Stimulated activated CD8-positive, alpha-beta memory T cell treated with anti-CD3 and anti-CD28 coated beads, Interleukin-12 subunit alpha, Interleukin-12 subunit beta, amount 100 ng/mL, for 1 hour (primary cell): Measurements from ENCODE around the gene POLE.

ENCODE experiments used
- DNase-seq: peaks from one replicate; pipeline ENCODE4 v3.0.0-alpha.2; 2020; ENCODE audit warnings: low read depth

POLE gene

DNA sequence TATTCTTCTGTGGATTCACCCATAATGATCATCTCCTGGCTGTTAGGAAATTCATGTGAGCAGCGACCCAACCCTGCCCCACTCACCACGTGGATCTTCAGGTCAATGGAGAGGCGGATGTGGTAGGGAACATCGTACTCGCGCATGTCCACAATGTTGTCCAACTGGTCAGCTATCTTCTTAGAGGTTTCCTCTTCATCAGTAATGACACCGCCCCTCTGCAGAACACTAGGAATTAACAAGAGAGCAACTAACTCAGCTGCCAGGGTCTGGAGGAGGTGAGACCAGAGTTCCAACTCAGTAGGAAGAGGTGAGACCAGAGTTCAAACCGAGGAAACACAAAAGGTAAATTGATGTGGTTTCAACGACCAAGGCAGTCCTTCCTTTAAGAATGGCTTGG is 9.7 kb downstream of the POLE start:
- DNase-seq = no peak

DNA sequence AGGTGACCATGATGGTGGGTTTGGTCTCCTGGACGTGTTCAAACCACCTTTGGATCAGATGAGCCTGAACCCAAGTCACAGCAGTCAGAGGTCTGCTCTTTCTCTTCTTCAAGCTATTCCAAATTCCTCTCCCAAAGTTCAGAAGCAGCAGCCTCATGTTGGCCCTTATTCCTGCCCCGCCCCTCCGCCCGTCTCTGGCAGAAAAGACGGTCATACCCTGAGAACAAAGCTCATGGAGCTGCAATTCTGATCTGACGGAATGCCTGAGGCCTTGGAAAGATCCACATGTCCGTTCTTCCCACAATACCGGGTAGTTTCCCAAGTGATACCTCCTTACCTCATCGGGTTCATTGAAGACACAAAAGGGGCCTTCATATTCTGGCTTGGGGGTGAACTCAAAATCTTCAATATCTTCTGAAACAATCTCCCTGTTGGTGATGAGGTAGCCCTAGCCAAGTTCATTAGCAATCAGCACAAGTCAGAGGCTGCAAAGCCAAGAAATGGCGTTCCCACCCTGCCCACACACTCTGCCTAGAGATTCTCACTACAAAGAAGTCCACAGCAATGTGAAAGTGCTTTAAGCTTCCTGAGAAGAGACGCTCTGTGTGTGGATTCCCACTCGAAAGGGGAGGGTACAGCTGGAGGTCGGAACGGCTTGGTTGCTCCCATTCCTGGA is 11.2 kb downstream of the POLE start:
- no peak for DNase-seq

DNA sequence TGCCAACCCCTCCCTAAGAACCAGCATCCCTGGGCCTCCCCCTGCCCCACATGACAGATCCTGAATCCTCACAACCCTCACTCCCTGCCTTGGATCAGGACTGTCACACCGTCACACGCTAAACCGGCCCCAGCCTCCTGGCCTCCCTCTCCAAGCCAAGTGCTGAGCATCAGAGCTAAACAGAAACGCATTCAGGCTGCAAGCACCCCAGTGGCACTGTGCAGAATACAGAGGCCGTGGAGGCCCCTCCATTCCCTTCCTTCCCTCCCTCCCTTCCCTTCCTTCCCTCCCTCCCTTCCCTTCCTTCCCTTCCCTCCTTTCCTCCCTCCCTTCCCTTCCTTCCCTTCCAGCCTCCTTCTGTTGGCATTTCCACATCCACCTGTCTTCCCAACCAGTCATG is 12.6 kb downstream of the POLE start:
- DNase-seq = no peak

DNA sequence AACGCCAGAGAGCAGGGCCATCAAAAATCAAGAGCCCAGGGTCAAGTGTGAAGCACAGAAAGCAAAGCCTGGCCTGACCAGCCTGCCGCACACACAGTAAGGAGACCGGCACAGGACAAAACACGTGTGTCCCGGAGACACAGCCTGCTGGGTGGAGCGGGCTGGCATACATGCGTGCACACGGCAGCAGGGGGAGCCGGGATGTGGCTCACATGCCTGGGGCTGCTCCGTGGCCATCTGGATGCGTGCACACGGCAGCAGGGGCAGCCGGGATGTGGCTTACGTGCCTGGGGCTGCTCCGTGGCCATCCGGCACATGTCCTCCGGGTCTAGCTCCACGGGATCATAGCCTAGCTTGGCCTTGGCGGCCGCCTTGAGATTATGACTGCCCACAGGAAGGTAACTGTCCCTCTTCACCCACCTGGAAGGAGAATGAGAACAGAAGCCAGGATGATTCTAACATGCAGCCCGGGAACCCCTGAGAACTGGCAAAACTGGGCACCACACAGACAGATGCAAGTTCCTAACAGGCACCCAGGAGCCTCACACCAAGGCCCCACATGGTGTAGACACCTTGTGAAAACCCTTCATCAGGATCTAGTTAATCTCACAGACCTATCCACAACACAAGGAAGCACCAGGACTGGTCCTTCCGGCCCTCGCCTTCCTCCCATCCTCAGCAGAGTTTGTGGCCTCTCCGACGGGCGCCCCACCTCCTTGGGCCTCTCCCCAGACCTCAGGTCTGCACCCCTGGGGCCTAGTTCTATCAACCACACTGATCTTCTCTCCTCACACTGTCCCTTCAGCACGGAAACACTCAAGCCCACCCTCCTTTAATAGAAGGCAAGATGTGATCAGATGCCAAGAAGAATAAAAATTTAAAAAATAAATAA is 13.6 kb downstream of the POLE start:
- DNase-seq = no peak

DNA sequence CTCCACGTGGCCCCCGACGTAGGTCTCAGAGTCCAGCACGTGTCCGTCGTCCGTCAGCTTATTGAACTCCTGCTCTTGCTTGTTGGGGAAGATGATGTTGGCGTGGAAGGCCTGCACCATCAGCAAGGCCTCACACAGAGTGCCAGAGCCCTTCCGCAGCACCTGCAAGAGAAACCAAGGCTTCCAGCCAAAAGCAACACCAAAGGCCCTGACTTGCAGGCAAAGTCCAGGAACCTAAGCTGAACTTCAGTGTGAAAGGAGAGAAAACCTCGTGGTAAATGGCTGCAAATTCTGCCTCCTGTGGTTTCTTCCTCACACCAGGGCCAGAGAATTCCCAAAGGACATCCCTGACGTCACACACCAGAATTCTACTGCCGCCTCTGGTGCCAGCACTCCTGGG is 14.5 kb downstream of the POLE start:
- DNase-seq = no peak

DNA sequence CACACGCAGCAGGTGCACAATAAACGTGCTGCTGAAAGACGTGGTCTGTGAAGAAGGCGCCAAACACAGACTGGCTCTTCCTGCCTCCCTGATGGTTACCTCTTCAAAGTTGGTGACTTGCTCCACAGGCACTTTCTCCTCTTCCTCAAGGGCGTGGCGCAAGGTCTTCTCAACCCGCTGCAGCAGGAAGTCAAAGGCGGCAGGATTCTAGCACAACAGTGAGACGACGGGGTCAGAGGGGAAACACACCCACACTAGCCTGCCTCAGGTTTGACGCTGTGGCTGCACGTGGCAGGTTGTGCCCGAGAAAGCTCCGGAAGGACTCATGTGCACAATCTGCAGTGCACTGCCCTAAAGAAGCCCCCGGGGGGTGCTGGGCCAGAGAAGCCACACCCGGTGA is 15.0 kb downstream of the POLE start:
- no peak for DNase-seq

DNA sequence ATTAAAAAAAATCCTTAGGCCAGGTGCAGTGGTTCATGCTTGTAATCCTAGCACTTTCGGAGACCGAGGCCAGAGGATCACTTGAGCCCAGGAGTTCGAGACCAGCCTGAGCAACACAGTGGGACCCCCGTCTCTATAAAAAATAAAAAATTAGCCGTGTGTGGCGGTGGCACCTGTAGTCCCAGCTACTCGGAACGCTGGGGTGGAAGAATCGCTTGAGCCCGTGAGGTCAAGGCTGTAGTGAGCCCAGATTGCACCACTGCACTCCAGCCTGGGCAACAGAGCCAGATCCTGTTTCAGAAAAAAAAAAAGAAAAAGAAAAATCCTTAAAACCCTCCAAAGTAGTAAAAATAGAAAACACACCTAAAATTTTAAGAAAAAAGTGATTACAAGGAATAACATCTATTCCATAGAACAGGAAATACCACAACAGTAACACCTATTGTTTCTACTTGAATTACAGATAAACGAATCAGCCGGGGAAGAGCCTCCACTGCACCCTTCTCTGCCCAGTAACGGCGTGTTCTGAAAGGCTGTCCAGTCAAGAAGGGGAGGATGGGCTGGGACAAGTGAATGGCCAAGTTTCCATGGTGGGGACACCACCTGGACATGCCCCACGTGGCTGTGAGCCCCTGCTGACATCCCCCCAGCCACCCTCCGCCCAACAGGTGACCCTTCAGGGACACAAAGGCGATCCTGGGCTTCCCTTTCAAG is 17.8 kb downstream of the POLE start:
- DNase-seq = no peak

DNA sequence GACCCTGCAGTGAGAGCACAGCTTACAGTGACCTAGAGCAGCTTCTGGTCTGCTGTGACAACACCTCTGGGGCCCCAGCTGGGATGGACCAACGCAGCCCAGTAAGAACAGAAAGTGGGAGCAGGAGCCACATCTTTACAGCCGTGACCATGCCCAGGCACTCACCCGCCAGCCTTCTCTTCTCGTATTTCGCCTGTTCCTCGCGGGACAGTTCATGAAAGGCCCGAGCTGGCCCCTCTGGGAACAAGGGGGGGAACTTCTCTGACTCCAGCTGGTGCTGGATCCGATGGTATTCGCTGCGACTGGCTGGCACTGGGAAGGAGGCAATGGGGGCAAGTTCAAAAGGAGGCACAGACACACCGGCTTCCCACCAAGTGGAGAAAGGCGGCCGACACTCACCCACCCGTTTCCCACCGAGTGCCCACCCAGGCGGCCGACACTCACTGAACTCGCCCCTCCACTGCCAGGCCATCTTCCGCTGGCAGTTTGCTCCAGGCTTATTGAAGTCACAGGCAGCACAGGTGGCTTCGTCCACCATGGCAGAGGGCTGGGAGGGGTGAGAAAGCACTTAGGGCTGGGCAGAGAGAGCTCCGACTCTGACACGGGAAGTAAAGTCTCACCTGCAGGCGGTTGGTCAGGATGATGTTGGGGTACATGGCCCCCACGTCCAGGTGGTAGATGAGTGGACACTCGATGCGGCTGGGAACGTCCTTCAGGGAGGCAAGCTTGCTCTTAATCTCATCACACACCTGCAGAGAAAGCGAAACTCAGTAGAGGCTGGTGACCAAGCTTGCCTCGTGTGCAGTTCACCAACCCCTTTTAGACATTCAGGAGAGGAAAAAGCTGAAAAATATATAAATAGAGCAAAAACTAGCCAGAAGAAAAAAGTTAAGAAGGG is 18.7 kb downstream of the POLE start:
- DNase-seq = no peak

DNA sequence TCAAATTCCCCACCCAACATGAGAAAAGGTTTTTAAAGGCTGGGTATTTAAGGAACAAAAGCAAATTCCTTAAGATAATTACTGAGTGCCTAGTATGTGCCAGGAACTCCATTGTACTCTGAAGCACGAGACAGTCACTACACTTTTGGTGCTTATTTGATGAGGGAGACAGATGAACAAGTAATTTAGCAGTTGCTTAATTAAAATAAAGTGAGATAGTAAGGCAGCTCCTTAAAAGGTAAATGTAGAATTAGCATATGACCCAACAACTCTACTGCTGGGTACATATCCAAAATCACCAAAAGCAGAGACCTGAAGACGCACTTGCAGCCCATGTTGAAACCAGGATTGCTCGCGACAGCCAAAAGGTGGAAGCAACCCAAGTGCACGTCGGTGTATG is 21.3 kb downstream of the POLE start:
- no peak for DNase-seq

DNA sequence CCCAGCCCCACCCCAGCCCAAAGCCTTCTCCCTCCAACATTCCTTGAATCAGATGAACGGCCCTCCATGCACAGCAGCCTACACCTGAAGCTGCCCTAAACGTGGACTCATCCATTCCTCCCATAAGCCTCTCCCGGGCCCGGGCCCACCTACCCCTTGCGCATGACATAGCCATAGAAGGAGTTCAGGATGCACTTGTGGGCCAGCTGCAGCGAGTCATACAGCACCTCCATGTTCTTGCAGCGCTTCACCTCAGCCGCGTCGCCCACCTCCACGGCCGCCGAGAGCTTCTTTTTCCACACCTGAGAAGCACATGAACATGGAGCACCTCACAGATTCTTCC is 22.0 kb downstream of the POLE start:
- no peak for DNase-seq

DNA sequence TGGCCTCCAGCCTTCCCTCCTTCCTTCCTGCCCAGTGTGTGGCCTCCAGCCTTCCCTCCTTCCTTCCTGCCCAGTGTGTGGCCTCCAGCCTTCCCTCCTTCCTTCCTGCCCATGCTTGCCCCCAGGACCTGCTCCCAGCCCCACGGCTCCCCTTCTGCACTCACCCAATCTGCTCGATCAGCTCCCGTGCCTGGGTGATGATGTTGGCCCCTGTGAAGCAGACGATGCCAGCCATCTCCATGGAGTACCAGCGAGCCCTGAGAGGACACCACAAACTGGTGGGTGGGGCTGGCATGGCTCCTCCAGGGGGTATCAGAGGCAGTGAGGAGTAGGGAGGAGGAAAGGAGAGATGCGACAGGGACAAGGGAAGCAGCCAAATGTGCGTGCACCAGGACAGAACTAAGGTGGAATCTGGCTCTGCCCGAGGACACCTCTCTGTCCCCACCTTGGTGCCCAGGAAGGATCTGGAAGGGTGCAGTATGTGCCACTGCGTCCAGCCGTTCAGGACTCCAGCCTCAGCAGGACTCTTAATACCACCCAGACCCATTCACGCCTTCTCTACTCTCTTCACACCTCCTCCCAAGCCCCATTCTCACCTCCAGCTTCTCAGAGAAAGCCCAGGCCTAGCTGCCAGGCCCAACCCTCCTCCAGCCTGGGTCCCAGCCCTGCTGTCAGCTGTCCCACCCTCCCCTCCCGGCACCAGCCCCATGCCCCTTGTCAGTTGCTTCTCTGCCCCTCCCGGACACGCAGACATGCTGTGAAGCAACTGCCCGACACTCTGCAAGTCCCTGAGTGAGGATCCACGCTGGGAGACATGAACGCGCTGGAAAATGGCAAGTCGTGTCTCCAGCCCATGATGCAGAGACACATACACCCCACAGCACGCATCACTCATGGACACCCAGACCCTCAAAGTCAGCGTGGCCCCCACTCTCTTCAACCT is 22.7 kb downstream of the POLE start:
- no peak for DNase-seq

DNA sequence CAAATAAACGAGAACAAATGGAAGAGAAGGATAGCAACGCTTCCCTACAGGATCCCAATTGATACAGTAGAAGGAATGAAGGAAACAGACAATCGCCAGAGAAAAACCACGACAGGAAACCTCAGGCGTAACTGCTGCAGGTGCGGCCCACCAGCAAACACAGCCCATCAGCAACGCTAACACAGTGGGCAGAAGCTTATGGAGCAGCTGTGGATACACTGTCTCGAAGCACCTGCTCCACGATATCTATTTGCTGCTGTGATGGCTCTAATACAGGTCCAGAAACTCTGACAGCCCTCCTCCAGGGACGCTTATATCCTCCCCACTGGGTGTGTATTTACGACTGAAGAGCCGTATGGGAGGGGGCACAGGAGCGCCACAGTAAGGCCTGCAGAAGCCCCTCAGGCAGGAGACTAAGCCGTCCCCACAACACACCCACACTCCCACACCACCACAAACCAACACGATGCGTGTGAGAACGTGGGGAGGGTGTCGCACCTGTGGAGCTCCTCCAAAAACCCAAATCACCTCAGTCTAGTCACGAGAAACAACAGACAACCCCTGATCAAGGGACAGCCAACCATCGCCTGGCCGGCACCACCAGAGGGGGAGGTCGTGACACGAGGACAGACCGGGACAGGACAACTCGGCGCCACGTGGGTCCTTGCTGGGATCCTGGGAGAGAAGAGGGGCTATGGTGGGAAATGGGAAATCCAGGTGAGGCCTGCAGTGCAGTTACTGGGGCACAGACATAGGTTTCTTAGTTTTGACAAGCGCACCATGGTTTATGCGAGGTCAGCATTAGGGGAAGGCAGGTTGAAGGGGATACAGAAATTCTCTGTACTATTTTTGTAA is 24.0 kb downstream of the POLE start:
- DNase-seq = no peak

DNA sequence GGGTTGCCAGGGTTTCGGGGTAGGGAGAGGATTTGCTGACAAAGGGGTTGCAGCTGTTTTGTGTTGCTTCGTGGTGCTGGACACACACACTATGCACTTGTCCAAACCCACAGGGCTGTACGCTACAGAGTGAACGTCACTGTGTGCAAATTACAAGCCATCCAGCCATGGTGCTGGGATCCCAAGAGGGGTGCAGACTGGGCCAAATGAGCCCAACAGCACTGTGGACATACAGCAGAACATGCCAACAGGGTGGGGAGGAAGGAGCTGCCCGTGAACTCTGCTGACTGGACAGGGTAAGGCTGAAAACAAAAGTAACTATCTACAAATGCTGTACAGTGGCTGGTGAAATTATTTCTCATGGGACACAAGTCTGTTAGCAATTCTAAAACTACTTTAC is 25.2 kb downstream of the POLE start:
- DNase-seq = no peak

DNA sequence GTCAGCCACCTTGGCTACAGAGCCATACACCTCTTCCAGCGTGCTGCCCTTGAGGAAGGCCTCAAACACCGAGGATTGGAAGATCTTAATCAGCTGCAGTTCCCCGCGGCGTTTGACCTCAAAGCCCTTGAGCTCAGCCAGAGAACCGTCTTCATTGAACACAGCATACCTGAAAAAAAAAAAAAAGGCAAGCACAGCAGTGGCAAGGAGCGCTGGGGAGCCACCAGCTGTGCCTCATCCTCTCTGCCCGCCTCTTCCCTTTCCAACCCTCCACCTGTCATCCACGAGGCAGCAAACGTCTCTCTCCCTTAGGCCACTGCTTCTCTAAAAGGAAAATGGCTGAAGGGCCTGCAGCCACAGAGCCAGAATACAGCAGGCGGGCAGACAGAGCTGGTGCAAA is 26.1 kb downstream of the POLE start:
- DNase-seq = no peak

DNA sequence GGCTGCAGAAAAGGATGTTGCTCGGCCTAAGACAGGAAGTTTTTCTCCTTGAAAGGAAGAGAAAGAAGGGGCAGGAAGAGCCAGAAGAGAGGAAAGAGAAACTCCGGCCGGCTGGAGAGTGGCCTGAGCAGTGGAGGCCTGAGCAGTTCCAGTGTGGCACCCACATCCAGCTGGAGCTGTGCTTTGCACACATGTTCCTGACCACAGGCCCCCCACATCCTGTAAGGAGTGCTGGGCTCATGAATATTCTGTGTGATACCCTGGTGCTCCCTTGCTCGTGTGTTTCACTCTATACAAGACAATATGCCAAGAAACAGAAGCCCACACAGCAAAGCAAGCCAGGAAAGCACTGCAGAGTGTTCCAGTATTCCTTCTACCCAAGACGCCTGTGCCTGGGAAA is 27.1 kb downstream of the POLE start:
- DNase-seq = no peak

DNA sequence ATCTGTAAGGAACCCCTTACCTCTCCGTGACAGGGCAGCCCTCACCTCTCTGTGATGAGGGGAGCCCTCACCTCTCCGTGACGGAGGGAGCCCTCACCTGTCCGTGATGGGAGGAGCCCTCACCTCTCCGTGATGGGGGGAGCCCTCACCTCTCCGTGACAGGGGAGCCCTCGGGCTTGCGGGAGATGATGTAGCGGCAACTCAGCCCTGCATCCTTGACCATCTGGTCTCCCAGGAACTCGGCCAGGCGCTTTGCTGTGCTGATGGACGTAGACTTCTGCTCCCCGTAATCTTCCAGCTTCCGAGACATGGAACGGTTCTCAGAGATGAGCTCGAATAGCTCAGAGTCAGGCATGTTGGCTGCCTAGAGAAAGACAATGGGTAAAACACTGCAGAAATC is 28.0 kb downstream of the POLE start:
- DNase-seq = no peak

DNA sequence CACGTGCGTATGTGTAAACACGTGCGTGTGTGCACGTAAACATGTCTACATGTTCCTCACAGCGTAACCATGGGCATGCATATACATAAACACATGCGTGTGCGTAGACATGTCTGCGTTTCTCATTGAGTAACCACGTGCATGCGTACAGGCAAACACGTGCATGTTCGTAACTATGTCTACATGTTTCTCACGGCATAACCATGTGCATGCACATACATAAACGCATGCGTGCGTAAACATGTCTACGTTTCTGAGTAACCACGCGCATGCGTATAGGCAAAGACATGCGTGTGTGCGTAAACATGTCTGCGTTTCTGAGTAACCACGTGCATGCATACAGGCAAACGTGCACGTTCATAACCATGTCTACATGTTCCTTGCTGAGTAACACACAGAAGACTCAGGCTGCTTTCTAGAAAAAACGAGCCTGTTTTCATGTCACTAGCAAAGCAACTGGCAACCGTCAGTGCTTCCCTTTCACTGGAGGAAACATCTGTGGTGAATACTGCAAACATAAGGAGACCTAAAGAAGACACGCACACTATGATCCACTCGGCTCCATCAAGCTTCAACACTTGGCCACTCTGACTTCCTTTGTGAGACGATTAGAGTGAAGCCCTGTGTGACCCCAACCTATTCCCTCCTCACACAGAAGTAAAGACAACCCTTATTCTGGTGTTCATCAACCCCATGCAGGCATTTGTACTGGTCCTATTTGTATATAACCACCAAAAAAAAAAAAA is 28.8 kb downstream of the POLE start:
- DNase-seq = no peak

DNA sequence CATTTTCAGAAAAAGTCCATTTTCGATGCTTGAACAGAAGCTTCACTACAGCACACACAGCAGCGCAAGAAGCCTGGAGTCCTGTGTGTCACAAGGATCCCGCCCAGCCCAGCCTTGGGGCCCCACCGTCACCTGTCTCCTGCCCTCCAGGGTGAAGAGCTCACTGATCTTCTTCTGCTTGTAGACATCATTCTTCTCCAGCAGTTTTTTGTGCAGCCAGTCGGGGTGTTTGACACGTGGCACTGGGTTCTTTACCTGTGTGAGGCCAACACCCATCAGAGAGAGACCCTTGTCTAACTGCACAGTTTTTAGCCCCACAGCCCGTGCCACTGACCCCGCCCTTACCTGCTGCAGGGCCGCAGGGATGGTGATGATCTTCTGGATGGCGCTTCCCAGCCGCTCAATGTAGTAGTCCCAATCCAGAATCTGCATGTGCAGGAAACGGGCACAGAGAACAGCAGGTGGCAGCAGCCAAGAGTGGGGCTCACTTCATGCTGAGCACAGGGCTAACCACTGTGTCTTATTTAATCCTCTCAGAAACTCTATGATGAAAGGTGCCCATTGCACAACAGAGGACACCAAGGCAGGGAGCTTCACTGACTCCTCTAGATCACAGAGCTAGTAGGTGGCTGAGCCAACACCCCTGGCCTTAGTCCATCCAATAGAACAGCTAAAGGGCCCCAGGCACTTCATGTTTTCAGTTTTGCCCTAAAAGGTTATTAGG is 30.0 kb downstream of the POLE start:
- DNase-seq = no peak
